HG02943 (cell line): ENCODE results near the gene STAT5B.

ENCODE experiments used
- ATAC-seq: cut with Tn5 transposase; IDR thresholded peaks from one replicate; pipeline ENCODE4 v1.9.1; 2021; ENCODE audit warnings: mild to moderate bottlenecking, low read depth, moderate library complexity; ENCODE audit not compliant: unreplicated experiment

The STAT5B gene

DNA sequence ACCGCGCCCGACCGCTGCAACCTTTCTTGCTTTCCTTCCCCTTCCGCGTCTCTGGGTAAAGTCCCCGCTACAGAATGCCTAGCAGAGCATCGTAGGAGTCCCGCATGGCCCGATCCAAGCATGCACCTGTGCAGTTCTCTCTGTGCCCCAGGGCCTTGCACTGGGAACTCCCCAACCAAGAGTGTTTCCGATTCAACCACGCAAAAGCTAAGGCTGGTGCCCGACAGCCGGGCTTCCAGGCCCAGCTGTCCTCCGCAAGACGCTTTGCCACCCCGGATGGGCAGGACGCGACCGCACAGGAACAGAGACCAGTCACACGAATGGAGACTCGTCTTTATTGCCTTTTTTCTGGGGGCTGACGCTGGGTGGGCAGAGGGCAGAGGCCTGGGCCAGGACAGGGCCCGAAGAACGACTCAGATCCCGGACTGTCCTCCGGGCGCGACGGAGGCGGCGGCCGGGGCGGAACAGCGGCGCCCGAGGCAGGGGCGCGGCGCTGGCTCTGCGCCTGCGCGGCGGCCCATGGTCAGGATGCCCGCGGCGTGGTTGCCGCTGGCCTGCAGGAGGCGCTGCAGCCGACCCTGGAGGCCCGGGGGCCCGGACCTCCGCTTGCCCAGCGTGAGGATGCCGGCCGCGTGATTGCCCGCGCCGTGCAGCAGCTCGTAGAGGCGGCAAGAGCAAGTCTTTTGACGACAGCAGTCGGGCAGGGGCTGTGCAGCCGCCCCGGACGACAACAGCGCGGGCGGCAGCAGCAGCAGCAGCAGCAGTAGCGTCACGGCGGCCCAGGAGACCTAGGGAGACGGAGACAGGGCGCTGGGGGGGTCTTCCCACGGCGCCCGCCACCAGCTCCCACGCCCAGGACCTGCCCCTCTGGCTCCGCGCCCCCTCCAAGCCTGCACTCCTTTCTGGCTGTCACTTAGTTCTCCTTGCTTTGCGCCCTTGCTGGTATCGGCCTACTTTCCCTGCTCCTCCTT is 92.2 kb downstream of the STAT5B start:
- no peak for ATAC-seq

DNA sequence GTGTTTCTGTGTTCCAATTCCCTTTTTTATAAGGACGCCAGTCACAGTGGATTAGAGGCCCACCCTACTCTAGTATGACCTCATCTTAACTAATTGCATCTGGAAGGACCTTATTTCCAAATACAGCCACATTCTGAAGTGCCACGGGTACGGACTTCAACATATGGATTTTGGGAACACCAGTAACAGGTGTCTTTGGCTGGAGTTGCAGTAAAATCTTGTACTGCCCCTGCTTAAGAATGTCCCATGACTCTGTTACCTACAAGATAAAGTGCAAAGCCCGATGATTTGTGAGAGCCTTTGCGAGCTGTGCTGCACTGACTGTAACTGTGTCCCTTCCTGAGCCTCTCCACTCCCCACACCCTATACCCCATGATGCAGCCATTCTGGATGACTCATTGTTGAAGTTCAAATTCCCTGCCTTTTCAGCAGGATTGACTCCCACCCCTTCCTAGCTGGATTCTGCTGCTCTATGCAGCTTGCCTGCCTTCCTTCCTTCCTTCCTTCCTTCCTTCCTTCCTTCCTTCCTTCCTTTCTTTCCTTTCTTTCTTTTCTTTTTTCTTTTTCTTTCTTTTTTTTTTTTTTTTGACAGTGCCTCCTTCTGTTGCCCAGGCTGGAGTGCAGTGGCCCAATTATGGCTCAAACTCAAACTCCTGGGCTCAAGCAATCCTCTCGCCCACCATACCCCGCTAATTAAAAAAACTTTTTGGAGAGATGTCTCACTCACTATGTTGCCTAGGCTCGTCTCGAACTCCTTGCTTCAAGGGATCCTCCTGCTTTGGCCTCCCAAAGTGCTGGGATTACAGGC is 93.1 kb downstream of the STAT5B start:
- ATAC-seq = no peak

GRCh38 chr17:42181851-42182207 is 94.4 kb downstream of the STAT5B start:
- ATAC-seq = no peak

GRCh38 chr17:42180922-42181850 is 95.0 kb downstream of the STAT5B start, which contains the start of gene KCNH4:
TSS of gene KCNH4 (minus strand) at chr17:42181142. CDS start at chr17:42180945, 197 bp downstream.
- no peak for ATAC-seq

DNA sequence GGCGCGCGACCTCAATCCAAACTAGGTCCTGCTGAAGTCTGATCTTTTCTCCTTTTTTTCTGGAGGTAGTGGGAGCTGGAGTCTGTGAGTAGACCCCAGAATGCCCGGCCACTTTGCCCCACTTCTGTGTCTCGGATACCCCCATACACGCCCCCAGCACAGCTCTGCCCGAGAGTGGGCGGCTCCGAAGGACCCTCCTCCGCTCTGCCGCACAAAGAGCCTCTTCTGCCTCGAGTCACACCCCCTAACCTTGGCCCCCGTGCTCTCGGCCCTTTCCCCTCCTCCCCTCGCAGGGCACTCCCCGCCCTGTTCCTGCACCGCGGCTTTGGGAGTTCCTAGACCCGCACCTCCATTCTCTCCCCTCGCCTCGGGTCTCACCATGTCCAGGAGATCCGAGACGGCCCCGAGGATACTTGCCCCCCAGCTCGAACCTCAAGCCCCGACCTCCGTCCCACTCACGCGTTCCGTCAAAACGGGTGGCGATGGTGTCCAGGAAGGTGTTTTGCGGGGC is 95.7 kb downstream of the STAT5B start:
- no peak for ATAC-seq

DNA sequence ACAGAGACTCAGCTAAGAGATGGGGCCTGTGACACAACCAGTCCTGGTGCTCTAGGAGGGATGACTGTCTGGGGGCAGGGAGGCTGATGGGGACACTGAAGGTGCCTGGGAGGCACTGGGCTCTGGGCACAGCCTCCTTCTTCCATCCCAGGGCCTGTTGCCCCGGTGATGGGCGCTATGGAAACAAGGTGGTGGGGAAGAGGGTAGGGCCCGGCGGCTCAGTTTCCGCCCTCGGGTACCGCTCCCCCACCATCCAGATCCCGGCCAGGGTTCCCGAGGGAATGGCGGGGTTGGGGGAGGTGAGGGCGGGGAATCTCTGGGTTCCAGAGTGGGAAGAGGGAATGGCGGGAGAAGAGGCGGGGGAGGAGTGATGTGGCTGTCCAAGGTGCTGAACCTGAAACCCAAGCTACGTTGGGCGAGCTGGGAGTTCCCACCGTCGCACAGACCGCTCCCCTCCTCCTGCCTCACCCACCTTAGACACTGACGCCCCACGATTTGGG is 96.2 kb downstream of the STAT5B start:
- no peak for ATAC-seq

- ATAC-seq = no peak
Observed at GRCh38 chr17:42179335-42179734, 96.9 kb downstream of the STAT5B start.

- ATAC-seq = no peak
Observed at GRCh38 chr17:42178817-42179216, 97.4 kb downstream of the STAT5B start.

DNA sequence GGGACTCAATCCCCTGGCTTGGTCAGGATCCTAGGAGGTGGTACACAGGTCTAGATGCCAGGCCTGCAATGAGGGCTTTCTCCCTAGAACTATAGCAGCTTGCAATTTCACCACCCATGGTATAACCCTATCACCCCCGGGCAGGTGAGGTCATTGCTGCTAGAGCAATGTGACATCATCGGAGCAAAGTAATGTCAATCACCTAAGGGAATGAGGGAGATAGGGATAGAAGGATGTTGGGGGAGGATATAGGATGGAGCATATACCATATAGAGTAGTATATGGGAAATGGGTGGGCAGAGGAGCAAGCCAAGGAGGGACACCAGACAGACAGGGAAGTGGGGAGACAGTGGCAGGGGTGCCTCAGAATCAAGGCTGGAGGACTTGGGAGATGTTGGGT is 98.5 kb downstream of the STAT5B start:
- ATAC-seq = no peak

- no peak for ATAC-seq
Observed at GRCh38 chr17:42174126-42174783, 101.9 kb downstream of the STAT5B start.

DNA sequence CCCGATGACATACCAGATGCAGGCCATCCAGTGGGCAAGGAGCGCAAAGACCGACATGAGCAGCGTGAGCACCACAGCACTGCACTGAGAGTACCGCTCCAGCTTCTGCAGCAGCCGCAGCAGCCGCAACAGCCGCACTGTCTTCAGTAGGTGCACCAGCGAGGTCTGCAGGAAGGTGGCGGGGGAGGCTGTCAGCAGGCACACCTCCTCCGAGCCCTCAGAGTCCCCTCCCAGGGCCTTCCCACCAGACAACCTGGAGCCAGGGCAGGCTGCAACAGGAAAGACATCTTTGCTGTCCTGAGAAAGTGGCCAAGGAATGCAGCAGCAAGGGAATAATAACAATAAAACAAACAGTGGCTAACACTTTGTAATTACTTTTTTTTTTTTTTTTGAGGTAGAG is 104.4 kb downstream of the STAT5B start:
- no peak for ATAC-seq

DNA sequence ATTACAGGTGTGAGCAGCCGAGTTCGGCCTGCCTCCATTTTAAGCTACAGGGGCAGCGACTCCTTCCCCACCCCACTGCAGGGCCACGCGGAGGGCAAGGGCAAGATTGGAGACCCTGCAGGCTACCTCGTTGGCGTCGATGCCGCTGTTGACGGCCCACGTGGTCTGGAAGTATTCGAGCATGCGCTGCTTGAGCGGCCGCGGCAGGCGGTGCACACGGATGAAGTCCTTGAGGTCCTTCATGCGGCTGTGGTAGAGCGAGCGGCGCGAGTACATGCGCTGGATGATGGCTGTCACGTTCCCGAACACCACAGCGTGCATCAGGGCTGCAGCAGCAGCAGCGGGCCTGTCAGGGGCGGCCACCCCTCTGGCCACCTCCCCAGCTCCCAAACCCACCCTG is 106.8 kb downstream of the STAT5B start:
- ATAC-seq = no peak

DNA sequence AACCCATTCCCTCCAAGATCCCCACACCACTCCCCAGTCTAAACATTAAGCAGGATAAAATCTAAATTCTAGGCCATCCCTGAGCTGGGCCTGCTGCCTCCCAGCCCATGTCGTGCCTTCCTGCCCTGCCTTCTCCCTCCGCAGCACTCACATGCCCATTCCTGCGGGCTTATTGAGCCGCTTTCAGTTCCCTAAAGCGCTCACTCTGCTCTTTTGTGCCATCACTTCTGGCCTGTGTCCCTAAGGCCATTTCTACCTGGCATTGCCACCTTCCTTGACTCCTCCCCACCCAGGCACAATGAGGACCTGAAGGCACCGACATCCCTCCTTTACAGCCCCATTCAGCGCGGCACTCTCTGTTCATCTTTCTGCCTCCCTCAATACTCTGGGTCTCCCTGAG is 108.4 kb downstream of the STAT5B start:
- no peak for ATAC-seq

DNA sequence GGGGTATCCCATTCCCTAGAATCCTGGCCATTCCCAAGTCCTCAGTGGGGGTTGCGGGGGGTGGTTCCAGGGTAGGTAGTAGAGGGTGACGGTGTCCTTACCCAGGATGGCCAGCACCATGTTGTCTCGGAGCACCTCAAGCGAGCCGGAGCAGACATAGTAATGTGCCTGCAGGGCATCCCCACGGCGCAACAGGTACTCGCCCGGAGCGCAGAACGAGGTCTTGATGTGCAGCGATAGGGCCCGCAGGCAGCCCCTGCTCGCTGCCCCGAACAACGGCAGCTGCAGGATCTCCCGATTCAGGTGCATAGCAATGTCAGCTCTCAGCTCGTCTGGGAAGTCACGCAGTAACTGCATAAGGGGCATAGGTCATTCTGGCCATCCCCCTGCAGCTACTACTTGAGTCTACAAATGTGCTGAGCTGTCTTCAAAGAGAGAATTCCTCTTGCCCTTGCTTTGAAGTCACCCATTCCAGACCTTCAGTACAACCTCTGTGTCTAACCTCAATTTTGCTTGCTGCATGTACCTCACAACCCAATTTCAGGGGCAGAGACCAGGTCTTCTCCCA is 109.9 kb downstream of the STAT5B start:
- no peak for ATAC-seq

DNA sequence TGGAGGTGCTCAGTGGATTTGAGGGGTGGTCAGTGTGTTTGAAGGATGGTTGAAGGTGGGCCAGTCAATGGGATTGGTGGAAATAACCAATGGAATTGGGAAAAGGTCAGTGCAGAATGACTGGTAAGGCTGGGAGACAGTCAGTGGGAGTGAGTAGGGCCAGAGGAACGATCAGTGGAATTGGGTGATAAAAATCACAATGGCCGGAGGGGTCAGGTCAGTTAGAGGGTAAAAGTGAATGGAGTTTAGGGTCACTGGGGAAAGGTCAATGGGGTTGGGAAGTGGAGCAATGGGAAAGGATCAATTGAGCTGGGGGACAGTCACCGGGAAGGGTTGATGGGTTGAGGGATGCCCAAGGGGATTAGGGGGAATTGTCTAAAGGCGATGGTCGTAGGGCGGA is 110.4 kb downstream of the STAT5B start:
- no peak for ATAC-seq

DNA sequence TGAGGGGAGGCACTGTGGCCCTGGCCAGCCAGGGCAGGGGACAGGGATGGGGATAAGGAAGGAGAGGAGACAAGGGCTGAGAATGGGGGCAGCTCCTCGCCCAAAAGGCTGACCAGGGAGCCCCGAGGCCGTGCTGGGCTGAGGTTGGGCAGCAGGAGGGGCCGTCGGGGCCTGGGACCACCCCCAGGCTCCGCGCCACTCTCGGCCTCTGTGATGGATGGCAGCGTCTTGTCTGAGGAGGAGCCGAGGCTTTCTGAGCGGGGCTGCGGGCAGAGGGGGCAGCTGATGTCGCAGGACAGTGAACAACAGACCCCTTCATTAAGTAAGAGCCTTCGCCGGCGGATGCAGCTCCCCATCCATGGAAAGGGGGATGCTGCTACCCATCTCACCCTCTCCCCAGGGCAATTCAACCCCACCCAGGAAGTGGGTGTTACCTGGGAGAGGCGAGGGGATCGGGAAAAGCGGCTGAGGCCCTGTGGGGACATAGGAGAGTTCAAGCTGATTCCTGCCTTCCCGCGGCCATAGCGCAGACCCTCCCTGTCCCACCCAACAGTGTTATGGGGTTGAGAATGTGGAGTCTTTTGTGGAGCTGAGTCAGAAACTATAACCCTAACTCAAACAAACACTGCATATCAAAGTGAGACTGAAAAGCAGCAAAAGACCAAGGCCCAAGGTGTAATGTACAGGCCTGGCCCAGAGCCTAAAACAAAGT is 112.3 kb downstream of the STAT5B start:
- no peak for ATAC-seq

DNA sequence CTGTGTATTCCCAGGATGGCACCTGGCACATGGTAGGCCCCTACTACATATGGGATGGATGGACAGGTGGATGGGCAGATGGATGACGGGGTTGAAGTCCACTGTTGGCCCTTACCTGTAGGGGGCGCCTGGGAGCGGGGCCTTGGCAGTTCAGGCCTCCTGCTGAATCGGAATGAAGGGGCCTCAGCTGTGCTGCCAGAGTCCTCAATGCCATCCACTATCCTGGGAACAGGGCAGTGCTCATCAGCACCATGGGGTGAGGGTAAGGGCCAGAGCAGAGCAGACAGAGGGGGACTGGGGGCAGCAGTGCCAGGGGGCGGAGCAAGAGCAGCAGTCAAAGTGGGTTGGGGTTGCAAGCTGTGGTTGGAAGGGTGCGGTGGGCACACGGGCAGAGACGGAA is 113.1 kb downstream of the STAT5B start:
- no peak for ATAC-seq

DNA sequence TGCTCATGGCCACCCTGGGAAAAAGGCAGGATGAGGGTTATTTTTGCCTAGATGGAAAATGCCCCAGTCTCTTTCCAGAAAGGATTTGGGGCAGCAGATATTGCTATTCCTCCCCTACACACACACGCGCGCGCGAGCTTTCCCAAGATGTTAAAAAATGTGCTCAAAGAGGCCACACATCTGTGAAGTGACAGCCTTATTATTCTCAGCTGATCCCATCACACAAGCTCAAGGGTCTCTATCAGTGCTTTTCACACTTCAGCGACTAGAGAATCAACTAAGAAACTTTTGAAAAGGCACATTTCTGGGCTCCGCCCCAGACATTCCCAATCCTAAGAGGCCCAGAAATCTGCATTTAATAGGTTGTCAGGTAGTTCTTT is 115.7 kb downstream of the STAT5B start:
- no peak for ATAC-seq
